Liver (tissue), 3 donors: Measurements from ENCODE around the gene TAPBPL.
"Not testable (repeated sequence)": the region's sequence is repeated elsewhere in the genome, so short reads cannot be mapped to it uniquely, and the experiment has no call there.

Experiments
- ATF3 ChIP-seq: IDR thresholded peaks from 2 replicates; pipeline ENCODE4 v1.6.1; 2016; ENCODE audit warnings: antibody characterized with exemption
- CTCF ChIP-seq: fragments of 150-350 bp; IDR thresholded peaks from 2 replicates; pipeline ENCODE4 v1.5.1; 2017; ENCODE audit warnings: improper control_type of control experiment, low read depth, low read length; ENCODE audit not compliant: missing input control
- JUND ChIP-seq, 2 donors: IDR thresholded peaks; 2 replicates each; pipeline ENCODE4 v1.6.1; 2016; ENCODE audit warnings: antibody characterized with exemption in 2 of 2
- MAX ChIP-seq: IDR thresholded peaks from 2 replicates; pipeline ENCODE4 v1.6.1; 2016; ENCODE audit warnings: antibody characterized with exemption
- RXRA ChIP-seq, 2 donors: IDR thresholded peaks; 2 replicates each; pipeline ENCODE4 v1.6.1; 2017 to 2018; ENCODE audit warnings: antibody characterized with exemption in 2 of 2, mild to moderate bottlenecking in 1 of 2
- SP1 ChIP-seq: IDR thresholded peaks from 2 replicates; pipeline ENCODE4 v1.6.1; 2018; ENCODE audit warnings: antibody characterized with exemption, mild to moderate bottlenecking
- TAF1 ChIP-seq: conservative IDR thresholded peaks from 2 replicates; pipeline ENCODE4 v1.6.1; 2016; ENCODE audit warnings: antibody characterized with exemption, mild to moderate bottlenecking
- ZBTB33 ChIP-seq: IDR thresholded peaks from 2 replicates; pipeline ENCODE4 v1.6.1; 2016; ENCODE audit warnings: antibody characterized with exemption
- donor health status: healthy.
- donor health status: healthy.

- not testable (repeated sequence) for TF ChIP-seq CTCF; TAF1; ZBTB33; ATF3; JUND (IDR thresholded peaks at IDR 0.05); RXRA (IDR thresholded peaks at IDR 0.05); SP1; MAX
Measured at GRCh38 chr12:6467571-6468282, 15.9 kb downstream of the TAPBPL start.
